ENCODE measurements around the gene SELPLG. TPM values are rescaled to one million over a fixed set of nuclear protein-coding genes. Genes with fewer than 3 reads are reported as not detected.

Gene SELPLG, protein sequence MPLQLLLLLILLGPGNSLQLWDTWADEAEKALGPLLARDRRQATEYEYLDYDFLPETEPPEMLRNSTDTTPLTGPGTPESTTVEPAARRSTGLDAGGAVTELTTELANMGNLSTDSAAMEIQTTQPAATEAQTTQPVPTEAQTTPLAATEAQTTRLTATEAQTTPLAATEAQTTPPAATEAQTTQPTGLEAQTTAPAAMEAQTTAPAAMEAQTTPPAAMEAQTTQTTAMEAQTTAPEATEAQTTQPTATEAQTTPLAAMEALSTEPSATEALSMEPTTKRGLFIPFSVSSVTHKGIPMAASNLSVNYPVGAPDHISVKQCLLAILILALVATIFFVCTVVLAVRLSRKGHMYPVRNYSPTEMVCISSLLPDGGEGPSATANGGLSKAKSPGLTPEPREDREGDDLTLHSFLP
- total RNA-seq: 100 to 1,000 TPM; 289 to 301 TPM

DNA sequence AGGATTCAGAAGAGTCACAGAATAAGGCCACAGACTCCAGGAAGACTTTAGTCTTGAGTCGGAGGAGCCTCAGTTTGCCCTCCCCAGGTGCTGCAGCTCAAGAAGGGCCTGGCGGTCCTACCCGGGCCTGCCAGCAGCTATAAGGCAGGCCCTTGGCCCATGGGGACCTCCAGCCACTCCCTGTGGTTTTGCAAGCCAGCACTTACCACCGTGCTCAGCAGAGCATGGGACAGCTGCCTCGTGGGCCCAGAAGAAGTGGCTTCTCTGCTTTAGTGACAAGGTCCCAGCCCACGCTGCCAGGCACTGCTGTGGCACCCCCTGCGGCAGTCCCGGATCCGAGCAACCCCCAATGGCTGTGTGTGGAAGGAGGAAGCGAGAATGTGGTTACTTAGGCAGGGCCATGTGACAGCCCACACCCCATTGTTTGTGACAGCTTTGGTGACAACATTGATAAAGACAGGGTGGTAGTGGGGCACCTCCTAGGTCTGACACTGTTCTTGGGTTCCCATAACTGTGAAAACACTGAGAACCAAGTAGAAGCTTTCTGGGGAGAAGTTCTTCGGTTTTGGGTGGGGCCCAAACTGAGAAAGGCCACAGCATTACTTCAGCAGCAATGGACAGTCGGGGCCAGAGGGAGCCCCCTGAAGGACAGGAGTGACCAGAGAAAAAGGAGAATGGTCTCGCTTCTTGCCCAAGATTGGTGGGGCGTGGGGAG, at the start of gene SELPLG:
Gene SELPLG, minus strand, starts transcription at position 361 of the 715 bp plus-strand sequence. CDS start 9,587 bp downstream, outside the sequence.
- ChIA-PET POLR2A (interaction anchor here (0.7 to 12.0 kb wide), 25 partner anchors 10 to 521 kb away, joined by 3 to 385 read pairs (median 6); partner anchors contain the start of genes CORO1C, FICD, ISCU and SART3), CTCF (interaction anchor here (1.4 to 12.2 kb wide), 8 partner anchors 13 to 169 kb away, joined by 3 to 215 read pairs (median 8); partner anchors contain the start of genes ISCU and SART3)
- Mint-ChIP-seq H3K36me3 (ENCODE audit: low read depth) (peaks cover 49% of the 10 kb centered on the region), H3K27me3 (no peaks in the 10 kb centered on the region), H3K4me1 (peaks cover 55% of the 10 kb centered on the region), H3K27ac (peak within 1 kb of the TSS; percentile 100), H3K4me3 (peak within 1 kb of the TSS; percentile 99), H3K9me3 (no peaks in the 10 kb centered on the region)
- peak; percentile 93 for DNase-seq

DNA sequence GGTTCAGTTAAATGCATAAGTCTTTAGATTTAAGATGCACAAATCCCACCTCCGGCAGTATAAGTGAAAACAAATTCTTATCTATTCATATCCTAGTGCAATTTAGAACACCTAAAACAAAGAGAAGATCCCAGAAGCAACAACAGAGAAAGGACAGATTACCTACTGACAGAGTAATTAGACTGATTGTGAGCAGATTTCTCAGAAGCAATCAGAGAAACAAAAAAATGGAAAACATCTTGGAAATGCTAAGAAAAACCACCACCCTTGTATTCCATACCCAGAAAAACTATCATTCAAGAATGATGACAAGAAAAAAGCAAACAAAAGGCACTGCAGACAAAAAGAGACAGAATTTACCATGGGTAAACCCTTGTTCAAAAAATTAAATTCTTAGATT, 47.6 kb upstream of the SELPLG start:
- Mint-ChIP-seq H3K4me3 (no peak overlapping the region), H3K9me3 (no peaks in the 10 kb centered on the region), H3K27ac (no peak overlapping the region), H3K27me3 (no peaks in the 10 kb centered on the region), H3K4me1 (peaks cover 31% of the 10 kb centered on the region), H3K36me3 (ENCODE audit: low read depth) (peaks cover 14% of the 10 kb centered on the region)
- POLR2A ChIA-PET: no interaction called here
- DNase-seq: no peak
- CTCF ChIA-PET: no interaction called here

DNA sequence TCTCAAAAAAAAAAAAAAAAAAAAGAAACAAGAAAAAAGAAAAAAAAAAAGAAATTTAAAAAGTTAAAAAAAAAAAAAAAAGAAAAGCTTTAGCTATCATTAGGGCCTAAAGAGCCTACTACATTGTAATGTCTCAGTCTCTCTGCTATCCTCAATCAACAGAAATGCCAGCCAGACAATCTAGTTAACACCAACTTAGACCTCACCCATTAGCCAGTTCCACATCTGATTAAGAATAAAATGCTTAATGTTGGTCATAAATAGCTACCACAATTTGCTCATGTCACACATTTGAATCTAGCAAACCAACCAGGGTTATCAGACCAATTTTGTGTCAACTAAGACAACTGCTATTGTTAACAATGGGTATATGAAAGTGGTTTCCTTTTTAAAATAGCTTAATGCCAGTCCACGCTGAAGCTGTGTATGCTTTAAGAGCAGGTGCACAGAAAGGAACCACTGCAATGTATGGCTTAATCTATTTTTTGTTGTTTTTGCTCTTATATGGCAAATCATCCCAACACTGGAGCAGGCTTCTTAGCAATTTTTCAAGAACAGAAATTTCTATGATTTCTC, 45.5 kb upstream of the SELPLG start:
- no peaks in the 10 kb centered on the region for H3K9me3 Mint-ChIP-seq
- H3K36me3 Mint-ChIP-seq (ENCODE audit: low read depth): peaks cover 17% of the 10 kb centered on the region
- ChIA-PET POLR2A (interaction anchor here (0.8 to 1.5 kb wide), 2 partner anchors 14 to 289 kb away, joined by 3 read pairs; no protein-coding TSS in a partner anchor), CTCF (interaction anchor here (0.5 to 1.5 kb wide), 4 partner anchors 12 to 62 kb away, joined by 3 to 5 read pairs (median 4); no protein-coding TSS in a partner anchor)
- no peak for DNase-seq
- H3K4me3 Mint-ChIP-seq: no peak overlapping the region
- H3K4me1 Mint-ChIP-seq: peaks cover 17% of the 10 kb centered on the region
- H3K27me3 Mint-ChIP-seq: no peaks in the 10 kb centered on the region
- no peak overlapping the region for H3K27ac Mint-ChIP-seq

DNA sequence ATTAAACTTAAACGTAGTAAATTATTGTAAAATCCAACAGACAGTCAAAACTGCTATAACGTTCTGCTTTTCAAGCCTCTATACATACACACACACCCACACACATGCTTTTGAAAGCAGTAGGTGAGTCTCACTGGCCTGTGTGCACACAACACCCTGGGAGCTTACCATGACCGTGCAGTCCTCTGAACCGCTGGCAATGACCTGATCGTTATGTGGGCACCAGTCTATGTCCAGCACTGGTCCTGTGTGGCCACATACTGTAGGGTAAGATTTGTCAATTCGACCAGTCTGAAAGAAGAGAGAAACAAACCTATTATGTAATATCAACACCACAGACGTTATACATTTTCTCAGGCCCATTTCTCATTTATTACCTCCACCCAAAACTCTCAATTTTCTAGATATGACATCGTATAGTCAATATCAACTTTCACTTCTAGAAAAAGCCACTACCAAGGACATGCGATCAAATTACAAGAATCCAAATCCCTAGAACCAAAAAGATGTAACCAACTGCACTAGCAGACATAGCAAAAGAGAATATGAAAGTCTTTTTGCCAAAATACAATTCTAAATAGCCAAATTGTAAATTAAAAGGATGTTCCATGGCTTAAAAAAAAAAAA, 44.5 kb upstream of the SELPLG start:
- peaks cover 13% of the 10 kb centered on the region for H3K4me1 Mint-ChIP-seq
- CTCF ChIA-PET: interaction anchor here (0.7 to 1.5 kb wide), 3 partner anchors 13 to 16 kb away, joined by 4 to 5 read pairs (median 5); no protein-coding TSS in a partner anchor
- H3K36me3 Mint-ChIP-seq (ENCODE audit: low read depth): peaks cover 17% of the 10 kb centered on the region
- POLR2A ChIA-PET: no interaction called here
- H3K4me3 Mint-ChIP-seq: no peak overlapping the region
- H3K27ac Mint-ChIP-seq: no peak overlapping the region
- DNase-seq: no peak
- no peaks in the 10 kb centered on the region for H3K9me3 Mint-ChIP-seq
- H3K27me3 Mint-ChIP-seq: no peaks in the 10 kb centered on the region

DNA sequence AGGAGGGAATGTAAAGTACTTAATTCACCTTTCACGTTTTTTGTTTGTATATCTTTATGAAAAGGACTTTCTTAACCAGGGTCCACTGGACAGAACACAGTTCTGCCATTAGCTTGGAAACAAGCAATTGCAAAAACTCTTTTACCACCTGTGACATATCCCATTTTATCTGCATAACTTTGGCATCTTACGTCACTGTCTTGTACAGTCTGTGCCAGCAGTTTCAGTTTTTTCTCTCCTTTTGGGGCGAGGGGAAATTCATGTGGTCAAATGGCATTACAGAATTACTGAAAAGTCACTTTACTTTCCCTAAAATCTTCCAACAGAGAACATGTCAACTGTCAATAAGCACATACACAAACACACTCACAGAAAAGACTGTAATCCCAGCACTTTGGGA, 43.7 kb upstream of the SELPLG start:
- Mint-ChIP-seq H3K27me3 (no peaks in the 10 kb centered on the region), H3K4me3 (no peak overlapping the region)

DNA sequence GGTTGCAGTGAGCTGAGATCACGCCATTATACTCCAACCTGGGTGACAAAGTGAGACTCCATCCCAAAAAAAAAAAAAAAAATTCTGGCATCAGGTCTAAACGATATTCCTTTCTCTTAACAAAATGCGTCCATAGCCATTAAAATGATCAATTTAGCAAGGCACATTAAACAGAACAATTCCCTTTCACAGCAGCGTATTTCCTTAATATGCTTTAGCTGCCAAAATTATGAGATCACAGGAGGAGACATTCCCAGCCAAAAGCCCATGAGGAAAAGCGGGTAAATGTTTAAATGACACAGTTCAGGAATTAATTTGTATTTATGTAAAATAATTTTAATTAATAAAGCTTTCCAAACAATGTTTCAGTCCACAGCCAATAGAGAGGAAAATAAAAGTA, 43.0 kb upstream of the SELPLG start:
- no peak for DNase-seq
- Mint-ChIP-seq H3K9me3 (no peaks in the 10 kb centered on the region), H3K27ac (no peak overlapping the region), H3K36me3 (ENCODE audit: low read depth) (peaks cover 17% of the 10 kb centered on the region), H3K27me3 (no peaks in the 10 kb centered on the region), H3K4me3 (no peak overlapping the region), H3K4me1 (peaks cover 13% of the 10 kb centered on the region)
- CTCF ChIA-PET: no interaction called here
- POLR2A ChIA-PET: no interaction called here

More for the DNA sequence above, 43.7 kb upstream of the SELPLG start:
- DNase-seq: no peak
- POLR2A ChIA-PET: no interaction called here
- Mint-ChIP-seq H3K36me3 (ENCODE audit: low read depth) (peaks cover 17% of the 10 kb centered on the region), H3K4me1 (peaks cover 13% of the 10 kb centered on the region), H3K27ac (no peak overlapping the region), H3K9me3 (no peaks in the 10 kb centered on the region)
- CTCF ChIA-PET: no interaction called here

DNA sequence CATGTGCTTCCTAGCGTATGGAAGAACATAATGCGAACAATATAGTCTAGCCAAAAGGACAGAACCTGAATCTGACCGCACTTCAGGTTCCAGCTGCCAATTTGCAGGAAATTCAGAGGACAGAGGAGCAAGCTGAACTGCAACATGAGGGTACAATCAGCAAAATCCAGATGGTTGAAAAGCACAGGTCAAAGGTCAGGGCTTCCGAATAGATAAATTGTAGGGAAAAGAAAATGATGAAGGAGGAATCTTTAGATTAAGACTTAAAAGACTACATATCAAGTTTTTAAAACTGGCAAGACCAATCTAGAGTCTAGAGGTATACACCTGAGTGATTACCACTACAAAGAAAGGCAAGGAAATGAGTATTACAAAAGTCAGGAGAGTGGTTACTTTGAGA, 42.1 kb upstream of the SELPLG start:
- DNase-seq: no peak
- Mint-ChIP-seq H3K36me3 (ENCODE audit: low read depth) (peaks cover 12% of the 10 kb centered on the region), H3K4me1 (peaks cover 7% of the 10 kb centered on the region), H3K9me3 (no peaks in the 10 kb centered on the region), H3K27me3 (no peaks in the 10 kb centered on the region), H3K4me3 (no peak overlapping the region), H3K27ac (no peak overlapping the region)
- POLR2A ChIA-PET: no interaction called here
- CTCF ChIA-PET: no interaction called here

DNA sequence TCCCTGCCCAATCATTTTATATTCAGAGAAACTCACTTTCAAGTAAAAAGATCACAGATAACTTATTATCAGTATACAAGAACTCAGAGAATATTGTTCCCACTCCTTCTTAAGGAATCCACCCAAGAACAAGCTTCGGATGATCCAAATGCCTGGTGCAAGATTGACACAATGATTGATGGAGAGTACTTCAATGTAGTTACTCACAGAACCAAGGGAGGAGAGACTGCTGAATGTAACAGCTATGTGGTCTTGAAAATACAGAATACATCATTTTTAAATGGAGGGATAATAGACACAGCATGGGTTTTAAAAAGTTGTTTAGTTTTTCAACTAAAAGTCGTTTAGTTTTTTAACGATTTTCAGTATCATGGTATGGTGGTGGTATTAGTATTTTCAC, 38.4 kb upstream of the SELPLG start:
- no peaks in the 10 kb centered on the region for H3K27me3 Mint-ChIP-seq
- ChIA-PET CTCF (interaction anchor here (0.9 to 1.0 kb wide), 2 partner anchors 131 to 279 kb away, joined by 3 read pairs; no protein-coding TSS in a partner anchor), POLR2A (no interaction called here)
- H3K27ac Mint-ChIP-seq: no peak overlapping the region
- no peak overlapping the region for H3K4me3 Mint-ChIP-seq
- H3K36me3 Mint-ChIP-seq (ENCODE audit: low read depth): peaks cover 4% of the 10 kb centered on the region
- no peaks in the 10 kb centered on the region for H3K9me3 Mint-ChIP-seq
- H3K4me1 Mint-ChIP-seq: no peaks in the 10 kb centered on the region
- DNase-seq: no peak

DNA sequence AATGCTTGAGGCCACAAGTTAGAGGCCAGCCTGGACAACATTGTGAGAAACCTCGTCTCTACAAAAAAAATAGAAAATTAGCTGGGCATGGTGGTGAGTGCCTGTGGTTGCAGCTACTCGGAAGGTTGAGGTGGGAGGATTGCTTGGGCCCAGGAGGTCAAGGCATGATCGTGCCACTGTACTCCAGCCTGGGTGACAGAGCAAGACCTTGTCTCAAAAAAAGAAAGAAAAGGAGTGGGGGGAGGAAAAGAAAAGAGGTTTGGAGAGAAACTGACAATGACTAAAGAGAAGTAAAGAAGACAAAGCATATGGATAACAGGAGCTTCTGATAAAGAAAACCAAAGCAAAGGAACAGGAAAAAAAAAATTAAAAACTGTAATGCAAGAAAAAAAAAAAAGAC, 37.4 kb upstream of the SELPLG start:
- Mint-ChIP-seq H3K9me3 (no peaks in the 10 kb centered on the region), H3K4me3 (no peak overlapping the region), H3K27me3 (no peaks in the 10 kb centered on the region), H3K4me1 (no peaks in the 10 kb centered on the region), H3K27ac (no peak overlapping the region), H3K36me3 (ENCODE audit: low read depth) (peaks cover 3% of the 10 kb centered on the region)
- CTCF ChIA-PET: interaction anchor here (0.7 to 11.6 kb wide), 2 partner anchors 20 to 134 kb away, joined by 4 to 167 read pairs; no protein-coding TSS in a partner anchor
- POLR2A ChIA-PET: no interaction called here
- DNase-seq: no peak

DNA sequence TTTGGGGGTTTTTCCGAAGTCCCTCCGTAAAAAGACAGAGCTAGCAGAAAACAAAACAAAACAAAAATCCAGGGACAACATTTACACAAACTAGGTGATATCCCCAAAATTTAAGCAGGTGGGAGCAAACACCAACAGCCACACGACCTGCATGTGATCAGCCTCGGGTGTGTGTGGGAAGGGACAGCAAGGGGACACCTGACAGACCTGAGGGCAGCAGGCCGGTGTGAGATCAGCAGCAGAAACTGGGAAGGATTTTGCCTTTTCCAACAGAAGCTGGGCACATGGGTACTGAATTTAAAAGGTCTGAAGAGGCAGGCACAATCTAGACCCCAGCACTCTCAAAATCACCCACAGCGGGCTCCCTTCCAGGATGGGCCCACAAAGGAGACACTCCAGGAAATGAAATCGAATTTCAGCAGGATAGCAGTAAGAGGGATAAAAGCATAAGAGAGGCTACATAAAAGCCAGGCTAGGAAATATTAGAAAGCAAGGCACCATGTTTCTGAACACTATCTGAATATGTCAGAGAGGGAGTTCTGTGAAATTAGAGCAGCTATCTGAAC, 36.5 kb upstream of the SELPLG start:
- POLR2A ChIA-PET: no interaction called here
- Mint-ChIP-seq H3K4me3 (no peak overlapping the region), H3K4me1 (no peaks in the 10 kb centered on the region), H3K27ac (no peak overlapping the region), H3K9me3 (no peaks in the 10 kb centered on the region), H3K36me3 (ENCODE audit: low read depth) (no peaks in the 10 kb centered on the region), H3K27me3 (no peaks in the 10 kb centered on the region)
- DNase-seq: no peak
- CTCF ChIA-PET: interaction anchor here (11.6 kb wide), 1 partner anchor 135 kb away, joined by 167 read pairs; no protein-coding TSS in a partner anchor

DNA sequence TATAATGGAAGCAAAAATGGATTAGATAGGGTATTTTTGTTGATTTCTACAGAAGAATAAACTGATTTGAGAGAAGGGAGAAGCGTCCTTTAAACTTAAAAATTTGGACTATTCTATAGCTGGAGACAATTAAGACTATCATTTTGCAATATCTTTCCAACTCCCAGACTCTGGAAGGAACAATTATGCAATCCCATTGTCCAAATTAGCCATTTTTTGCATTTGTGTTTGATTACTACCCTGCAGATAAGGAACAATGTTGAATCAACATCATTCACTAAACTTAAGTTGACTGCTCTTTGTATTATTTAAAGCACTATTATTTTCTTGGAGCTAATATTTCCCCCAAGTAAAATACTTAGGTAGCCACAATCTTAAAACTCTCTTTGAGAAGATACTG, 34.8 kb upstream of the SELPLG start:
- Mint-ChIP-seq H3K36me3 (ENCODE audit: low read depth) (no peaks in the 10 kb centered on the region), H3K4me3 (no peak overlapping the region), H3K4me1 (peaks cover 13% of the 10 kb centered on the region), H3K27me3 (no peaks in the 10 kb centered on the region), H3K9me3 (no peaks in the 10 kb centered on the region), H3K27ac (no peak overlapping the region)
- POLR2A ChIA-PET: no interaction called here
- no peak for DNase-seq
- CTCF ChIA-PET: interaction anchor here (1.5 to 11.6 kb wide), 2 partner anchors 126 to 137 kb away, joined by 3 to 167 read pairs; no protein-coding TSS in a partner anchor

DNA sequence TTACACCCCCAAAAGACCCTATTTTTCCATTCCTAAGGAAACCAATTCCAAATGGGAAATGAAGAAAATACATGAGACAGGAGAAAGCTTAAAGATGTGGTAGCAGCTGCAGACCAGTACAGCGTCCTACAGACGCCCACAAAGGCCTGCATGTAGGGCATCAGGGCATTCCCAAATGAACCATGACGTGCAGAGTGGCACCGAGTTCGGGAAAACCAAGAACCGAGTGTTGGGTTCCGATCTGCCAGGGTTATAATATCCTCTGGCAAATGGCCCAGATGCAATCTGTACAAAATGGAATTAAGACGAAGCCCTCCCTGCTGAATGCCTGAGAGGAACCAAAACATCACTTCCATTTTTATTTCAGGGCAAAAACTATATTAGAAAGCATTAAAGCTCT, 34.4 kb upstream of the SELPLG start:
- Mint-ChIP-seq H3K36me3 (ENCODE audit: low read depth) (no peaks in the 10 kb centered on the region), H3K4me3 (no peak overlapping the region), H3K9me3 (no peaks in the 10 kb centered on the region), H3K4me1 (peaks cover 16% of the 10 kb centered on the region), H3K27ac (no peak overlapping the region), H3K27me3 (no peaks in the 10 kb centered on the region)
- POLR2A ChIA-PET: no interaction called here
- no peak for DNase-seq
- CTCF ChIA-PET: interaction anchor here (1.5 to 11.6 kb wide), 2 partner anchors 126 to 137 kb away, joined by 3 to 167 read pairs; no protein-coding TSS in a partner anchor

Data from activated CD4-positive, alpha-beta memory T cell treated with anti-CD3 and anti-CD28 coated beads, Interleukin-2, amount 10 ng/mL, durations not matched to agents 7 days and 5 days (primary cell).